PFSK-1 (cell line): Measurements from ENCODE around the gene MFSD12.

Experiments
- FOXP2 ChIP-seq: optimal IDR thresholded peaks from 2 replicates; pipeline ENCODE3; 2011; ENCODE audit warnings: borderline replicate concordance, control low read depth, inconsistent platforms; ENCODE audit not compliant: insufficient read depth; ENCODE audit errors: extremely low read length, extremely low read depth
- POLR2AphosphoS5 ChIP-seq: IDR thresholded peaks from 2 replicates; pipeline ENCODE4 v1.6.1; 2012; ENCODE audit warnings: low read depth, mild to moderate bottlenecking, control low read depth, low read length, moderate library complexity
- SIN3A ChIP-seq: IDR thresholded peaks from 2 replicates; pipeline ENCODE4 v1.6.1; 2012; ENCODE audit warnings: mild to moderate bottlenecking, low read length, moderate library complexity, borderline replicate concordance; ENCODE audit not compliant: insufficient read depth
- TAF1 ChIP-seq: IDR thresholded peaks from 2 replicates; pipeline ENCODE4 v1.6.1; 2012; ENCODE audit warnings: low read length, control low read depth, borderline replicate concordance; ENCODE audit not compliant: insufficient read depth
- TF ChIP-seq, protein P1 (sequence below), 2 experiments: IDR thresholded peaks; 2 replicates each; pipeline versions ENCODE4 v1.6.1 to v1.8.0; 2011 to 2012; ENCODE audit warnings: low read depth in 2 of 2, low read length in 2 of 2, control low read depth in 1 of 2, inconsistent platforms in 1 of 2, mild to moderate bottlenecking in 1 of 2, moderate library complexity in 1 of 2; ENCODE audit not compliant: insufficient read depth in 1 of 2

DNA sequence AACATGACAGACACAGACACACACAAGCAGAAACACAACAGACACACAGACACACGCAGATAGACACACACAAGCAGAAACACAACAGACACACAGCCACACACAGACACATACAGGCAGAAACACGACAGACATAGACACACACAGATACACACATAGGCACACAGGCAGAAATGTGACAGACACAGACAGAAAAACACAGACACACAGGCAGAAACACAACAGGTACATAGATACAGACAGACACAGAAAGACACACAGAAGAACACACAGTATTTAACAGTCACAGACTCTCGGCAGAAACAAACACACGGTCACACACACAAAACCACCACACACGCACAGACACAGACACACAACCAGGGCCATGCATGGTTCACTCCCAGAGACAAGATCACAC is 48.4 kb upstream of the MFSD12 start:
- TF ChIP-seq SIN3A = no peak
- no peak for TF ChIP-seq POLR2AphosphoS5
- TF ChIP-seq, protein P1, sequence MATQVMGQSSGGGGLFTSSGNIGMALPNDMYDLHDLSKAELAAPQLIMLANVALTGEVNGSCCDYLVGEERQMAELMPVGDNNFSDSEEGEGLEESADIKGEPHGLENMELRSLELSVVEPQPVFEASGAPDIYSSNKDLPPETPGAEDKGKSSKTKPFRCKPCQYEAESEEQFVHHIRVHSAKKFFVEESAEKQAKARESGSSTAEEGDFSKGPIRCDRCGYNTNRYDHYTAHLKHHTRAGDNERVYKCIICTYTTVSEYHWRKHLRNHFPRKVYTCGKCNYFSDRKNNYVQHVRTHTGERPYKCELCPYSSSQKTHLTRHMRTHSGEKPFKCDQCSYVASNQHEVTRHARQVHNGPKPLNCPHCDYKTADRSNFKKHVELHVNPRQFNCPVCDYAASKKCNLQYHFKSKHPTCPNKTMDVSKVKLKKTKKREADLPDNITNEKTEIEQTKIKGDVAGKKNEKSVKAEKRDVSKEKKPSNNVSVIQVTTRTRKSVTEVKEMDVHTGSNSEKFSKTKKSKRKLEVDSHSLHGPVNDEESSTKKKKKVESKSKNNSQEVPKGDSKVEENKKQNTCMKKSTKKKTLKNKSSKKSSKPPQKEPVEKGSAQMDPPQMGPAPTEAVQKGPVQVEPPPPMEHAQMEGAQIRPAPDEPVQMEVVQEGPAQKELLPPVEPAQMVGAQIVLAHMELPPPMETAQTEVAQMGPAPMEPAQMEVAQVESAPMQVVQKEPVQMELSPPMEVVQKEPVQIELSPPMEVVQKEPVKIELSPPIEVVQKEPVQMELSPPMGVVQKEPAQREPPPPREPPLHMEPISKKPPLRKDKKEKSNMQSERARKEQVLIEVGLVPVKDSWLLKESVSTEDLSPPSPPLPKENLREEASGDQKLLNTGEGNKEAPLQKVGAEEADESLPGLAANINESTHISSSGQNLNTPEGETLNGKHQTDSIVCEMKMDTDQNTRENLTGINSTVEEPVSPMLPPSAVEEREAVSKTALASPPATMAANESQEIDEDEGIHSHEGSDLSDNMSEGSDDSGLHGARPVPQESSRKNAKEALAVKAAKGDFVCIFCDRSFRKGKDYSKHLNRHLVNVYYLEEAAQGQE (IDR thresholded peaks at IDR 0.05; ENCODE audit: insufficient read depth in 1 of 2, low read depth in 2 of 2, low read length in 2 of 2) = no peak
- no peak for TF ChIP-seq TAF1
- TF ChIP-seq FOXP2 = no peak
